GM21515 (cell line): ENCODE results near the gene TNMD.
A peak's percentile ranks its signal among the peaks of the same experiment; 100 is the strongest.
"Not testable (repeated sequence)": the region's sequence is repeated elsewhere in the genome, so short reads cannot be mapped to it uniquely, and the experiment has no call there.

Source experiments
- ATAC-seq: cut with Tn5 transposase; IDR thresholded peaks from one replicate; pipeline ENCODE4 v1.9.1; 2021; ENCODE audit not compliant: unreplicated experiment

TNMD gene

GRCh38 chrX:100584611-100585010 is at the start of gene TNMD:
TNMD (plus strand) TSS chrX:100584936; CDS start chrX:100585019, 83 bp downstream.
- ATAC-seq, result no peak

- ATAC-seq, result not testable (repeated sequence)
Observed at GRCh38 chrX:100565534-100565933, 19.2 kb upstream of the TNMD start.

GRCh38 chrX:100586747-100587146 is 2.0 kb downstream of the TNMD start:
- ATAC-seq, result no peak

- ATAC-seq, result no peak
Observed at GRCh38 chrX:100587861-100588260, 3.1 kb downstream of the TNMD start.

- no peak for ATAC-seq
Observed at GRCh38 chrX:100591256-100592051, 6.7 kb downstream of the TNMD start.

GRCh38 chrX:100593126-100593525 is 8.4 kb downstream of the TNMD start:
- no peak for ATAC-seq

- no peak for ATAC-seq
Observed at GRCh38 chrX:100593581-100593980, 8.8 kb downstream of the TNMD start.

- ATAC-seq, result no peak
Observed at GRCh38 chrX:100596601-100597000, 11.9 kb downstream of the TNMD start.

GRCh38 chrX:100599456-100599855 is 14.7 kb downstream of the TNMD start:
- ATAC-seq, result no peak

GRCh38 chrX:100600340-100600739 is 15.6 kb downstream of the TNMD start:
- no peak for ATAC-seq

GRCh38 chrX:100600758-100601157 is 16.0 kb downstream of the TNMD start:
- no peak for ATAC-seq

- no peak for ATAC-seq
Observed at GRCh38 chrX:100606753-100607152, 22.0 kb downstream of the TNMD start.

- no peak for ATAC-seq
Observed at GRCh38 chrX:100609591-100609990, 24.9 kb downstream of the TNMD start.

- ATAC-seq, result no peak
Observed at GRCh38 chrX:100611951-100612350, 27.2 kb downstream of the TNMD start.

GRCh38 chrX:100615005-100615404 is 30.3 kb downstream of the TNMD start:
- peak; percentile 92 for ATAC-seq

GRCh38 chrX:100623001-100623400 is 38.3 kb downstream of the TNMD start:
- ATAC-seq, result no peak

- ATAC-seq, result peak; percentile 94
Observed at GRCh38 chrX:100625985-100626491, 41.3 kb downstream of the TNMD start.

- ATAC-seq, result no peak
Observed at GRCh38 chrX:100635040-100635439, 50.3 kb downstream of the TNMD start.

GRCh38 chrX:100635989-100636320 is 51.2 kb downstream of the TNMD start:
- ATAC-seq, result no peak

GRCh38 chrX:100636321-100636991 is 51.7 kb downstream of the TNMD start, which contains the start of gene TSPAN6:
TSPAN6 (minus strand) TSS chrX:100636806; CDS start chrX:100636694, 112 bp downstream.
- ATAC-seq, result peak; percentile 85

- no peak for ATAC-seq
Observed at GRCh38 chrX:100642290-100642689, 57.6 kb downstream of the TNMD start.

GRCh38 chrX:100643212-100643611 is 58.5 kb downstream of the TNMD start:
- no peak for ATAC-seq
